HL-60 (cell line): ENCODE data around the gene DYNLT5.

Source experiments
- CTCF ChIP-seq: IDR thresholded peaks from one replicate; pipeline ENCODE4 v1.5.1; 2011; ENCODE audit warnings: low read length, control low read depth, inconsistent platforms; ENCODE audit not compliant: insufficient read depth
- GABPA ChIP-seq: IDR thresholded peaks from 2 replicates; pipeline ENCODE4 v1.6.1; 2012; ENCODE audit warnings: low read depth
- POLR2AphosphoS5 ChIP-seq: IDR thresholded peaks from 2 replicates; pipeline ENCODE4 v1.6.1; 2012; ENCODE audit warnings: low read depth
- REST ChIP-seq: IDR thresholded peaks from 2 replicates; pipeline ENCODE4 v1.6.1; 2012; ENCODE audit warnings: low read depth; ENCODE audit not compliant: insufficient replicate concordance
- SPI1 ChIP-seq: IDR thresholded peaks from 2 replicates; pipeline ENCODE4 v1.6.1; 2012; ENCODE audit warnings: low read depth, mild to moderate bottlenecking, borderline replicate concordance

GRCh38 chr1:66751160-66751559, 1.1 kb upstream of the DYNLT5 start:
- no peak for TF ChIP-seq POLR2AphosphoS5
- no peak for TF ChIP-seq CTCF
- TF ChIP-seq SPI1 = no peak
- TF ChIP-seq REST = no peak
- no peak for TF ChIP-seq GABPA
